ENCODE measurements around the gene UNC5A.

UNC5A gene

DNA sequence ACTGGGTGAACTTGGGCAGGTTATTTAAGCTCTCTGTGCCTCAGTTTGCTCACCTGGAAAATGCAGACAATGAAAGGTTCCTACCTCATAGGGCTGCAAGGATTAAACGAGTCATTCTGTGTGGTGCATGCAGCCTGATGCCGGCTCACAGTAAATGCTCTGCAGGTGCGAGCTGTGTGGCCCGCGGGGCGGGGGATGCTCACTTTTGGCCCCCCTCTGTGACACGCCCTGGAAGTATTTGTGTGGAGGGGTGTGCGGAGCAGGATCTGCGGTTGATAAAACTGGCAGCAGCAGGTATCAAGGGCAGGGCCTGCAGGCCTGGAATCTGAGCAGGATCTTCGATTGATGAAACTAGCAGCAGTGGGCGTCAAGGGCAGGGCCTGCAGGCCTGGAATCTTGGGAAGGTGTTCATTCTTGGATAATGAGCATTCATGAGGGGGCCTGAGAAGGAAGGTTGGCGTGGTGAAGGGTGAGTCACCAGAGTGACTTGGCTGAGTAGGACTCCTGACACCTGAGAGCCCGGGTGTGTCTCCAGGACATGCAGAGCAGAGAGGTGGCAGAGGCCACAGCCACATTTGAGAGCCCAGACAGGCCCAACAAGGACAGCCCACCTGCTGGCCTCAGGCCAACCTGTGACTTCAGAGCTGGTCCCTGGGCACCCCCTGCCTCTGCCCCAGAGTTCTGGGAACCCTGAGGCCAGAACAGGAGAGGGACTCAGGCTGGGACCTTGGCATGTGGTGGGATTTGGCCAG is 11.9 kb downstream of the UNC5A start:
- no peak for DNase-seq

- DNase-seq, result no peak
Observed at GRCh38 chr5:176822793-176823481, 12.6 kb downstream of the UNC5A start.

- no peak for DNase-seq
Observed at GRCh38 chr5:176823869-176824412, 13.6 kb downstream of the UNC5A start.

DNA sequence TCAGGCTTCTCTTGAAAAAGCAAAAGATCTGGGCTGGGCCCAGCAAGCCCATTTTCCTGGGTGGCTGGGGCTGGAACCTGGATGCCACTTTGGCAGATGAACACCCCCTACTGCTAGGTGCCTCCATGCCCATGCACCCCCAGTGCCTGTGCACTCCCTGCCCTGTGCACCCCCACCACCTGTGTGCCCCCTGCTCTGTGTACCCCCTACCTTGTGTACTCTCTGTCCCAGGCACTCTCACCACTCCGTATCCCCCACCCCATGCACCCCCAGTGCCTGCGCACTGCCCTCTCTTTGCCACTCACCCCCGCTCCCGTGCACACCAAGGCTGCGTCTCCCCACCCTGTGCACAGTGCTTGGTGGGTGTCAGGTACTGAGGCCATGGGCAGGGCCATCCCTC is 14.2 kb downstream of the UNC5A start:
- DNase-seq, result no peak

DNA sequence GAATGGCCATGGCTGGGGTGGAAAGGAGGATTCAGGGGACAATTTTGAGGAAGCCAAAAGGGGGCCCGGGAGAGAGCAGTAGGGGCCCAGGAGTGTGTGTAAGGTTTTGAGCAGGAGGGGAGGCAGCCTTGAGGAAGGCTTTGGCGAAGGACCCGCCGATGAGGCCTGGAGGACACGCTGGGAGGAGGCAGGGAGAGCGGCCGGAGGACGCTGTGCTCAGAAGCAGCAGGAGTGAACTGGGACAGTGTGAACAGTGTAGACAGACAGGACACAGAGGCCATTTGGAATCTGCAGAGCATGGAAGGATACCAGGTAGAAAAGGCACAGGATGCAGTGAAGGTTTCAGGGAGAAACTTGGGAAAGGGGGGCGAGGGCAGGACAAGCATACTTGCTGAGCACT is 14.9 kb downstream of the UNC5A start:
- DNase-seq, result no peak

GRCh38 chr5:176825957-176826356 is 15.6 kb downstream of the UNC5A start:
- DNase-seq, result no peak

- no peak for DNase-seq
Observed at GRCh38 chr5:176827736-176828414, 17.5 kb downstream of the UNC5A start.

DNA sequence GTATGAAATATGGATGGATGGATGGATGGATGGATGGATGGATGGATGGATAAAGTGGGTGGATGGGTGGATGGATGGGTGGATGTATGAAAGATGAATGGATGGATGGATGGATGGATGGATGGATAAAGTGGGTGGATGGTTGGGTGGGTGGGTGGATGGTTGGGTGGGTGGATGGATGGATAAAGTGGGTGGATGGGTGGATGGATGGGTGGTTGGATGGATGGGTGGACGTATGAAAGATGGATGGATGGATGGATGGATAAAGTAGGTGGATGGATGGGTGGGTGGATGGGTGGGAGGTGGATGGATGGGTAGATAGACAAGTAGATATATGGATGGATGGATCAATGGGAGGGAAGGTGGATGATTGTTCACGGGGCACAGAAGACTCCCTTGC is 19.0 kb downstream of the UNC5A start:
- no peak for DNase-seq

DNA sequence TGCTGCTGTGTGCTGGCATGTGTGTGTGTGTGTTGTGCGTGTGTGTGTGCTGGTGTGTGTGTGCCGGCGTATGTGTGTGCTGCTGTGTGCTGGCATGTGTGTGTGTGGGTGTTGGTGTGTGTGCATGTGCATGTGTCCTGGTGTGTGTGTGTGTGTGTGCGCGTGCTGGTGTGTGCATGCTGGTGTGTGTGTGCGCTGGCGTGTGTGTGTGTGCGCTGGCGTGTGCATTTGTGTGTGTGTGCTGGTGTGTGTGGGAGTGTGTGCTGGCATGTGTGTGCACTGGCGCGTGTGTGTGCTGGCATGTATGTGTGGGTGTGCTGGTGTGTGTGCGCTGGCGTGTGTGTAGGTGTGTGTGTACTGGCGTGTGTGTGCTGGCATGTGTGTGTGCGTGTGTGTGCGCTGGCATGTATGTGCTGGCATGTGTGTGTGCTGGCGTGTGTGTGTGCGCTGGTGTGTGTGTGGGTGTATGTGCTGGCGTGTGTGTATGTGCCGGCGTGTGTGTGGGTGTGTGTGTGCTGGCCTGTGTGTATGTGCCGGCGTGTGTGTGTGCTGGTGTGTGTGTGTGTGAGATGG is 20.1 kb downstream of the UNC5A start:
- no peak for DNase-seq

GRCh38 chr5:176830995-176831423 is 20.6 kb downstream of the UNC5A start:
- no peak for DNase-seq

DNA sequence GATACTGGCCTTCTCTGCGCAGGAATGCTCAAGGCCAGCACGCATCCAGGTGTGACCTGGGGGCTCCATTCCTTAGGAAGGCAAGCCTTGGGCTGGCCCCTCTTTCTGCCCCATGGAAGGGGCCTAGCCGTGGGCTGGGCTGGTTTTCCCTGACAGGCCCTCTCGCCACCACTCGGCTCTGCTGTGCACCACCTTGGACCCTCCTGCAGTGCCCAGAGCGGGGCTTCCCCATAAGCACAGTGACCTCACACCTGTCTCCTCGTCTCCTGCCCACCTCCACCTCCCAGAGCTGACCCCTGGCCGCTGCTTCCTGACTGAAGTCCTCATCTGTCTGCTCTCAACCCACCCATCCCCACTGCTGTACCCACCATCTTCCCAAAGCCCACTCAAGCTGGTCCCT is 21.1 kb downstream of the UNC5A start:
- DNase-seq, result no peak

DNA sequence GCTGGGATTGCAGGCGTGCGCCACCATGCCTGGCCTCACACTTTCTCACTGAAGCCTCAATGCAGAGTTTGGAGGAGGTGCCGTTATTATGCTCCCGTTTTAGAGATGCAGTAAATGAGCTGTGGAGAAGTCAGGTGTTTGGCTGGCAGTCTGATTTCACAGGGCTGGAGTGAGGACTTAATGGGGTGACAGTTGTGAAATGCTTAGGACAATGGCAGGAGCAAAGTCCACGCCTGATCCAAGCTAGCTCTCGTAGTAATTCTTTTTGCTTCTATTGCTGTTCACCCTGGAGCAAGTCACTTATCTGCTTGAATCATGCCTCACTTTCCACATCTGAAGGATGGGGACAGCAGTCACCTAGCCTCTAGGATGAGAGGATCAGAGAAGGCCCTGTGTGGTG is 21.8 kb downstream of the UNC5A start:
- DNase-seq, result no peak

DNA sequence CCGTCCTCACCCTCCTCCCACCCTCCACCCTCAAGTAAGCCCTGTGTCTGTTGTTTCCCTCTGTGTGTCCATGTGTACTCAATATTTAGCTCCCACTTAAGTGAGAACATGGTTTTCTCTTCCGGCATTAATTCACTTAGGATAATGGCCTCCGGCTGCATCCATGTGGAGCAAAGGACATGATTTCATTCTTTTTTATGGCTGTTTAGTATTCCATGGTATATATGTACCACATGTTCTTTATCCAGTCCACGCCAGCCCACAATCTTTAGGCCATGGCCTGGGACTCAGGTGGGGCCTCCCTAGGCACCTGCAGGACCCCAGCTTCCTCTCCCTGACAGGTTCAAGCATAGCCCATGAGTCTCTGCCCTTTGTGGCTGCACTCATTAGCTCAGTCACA is 22.9 kb downstream of the UNC5A start:
- DNase-seq, result no peak

DNA sequence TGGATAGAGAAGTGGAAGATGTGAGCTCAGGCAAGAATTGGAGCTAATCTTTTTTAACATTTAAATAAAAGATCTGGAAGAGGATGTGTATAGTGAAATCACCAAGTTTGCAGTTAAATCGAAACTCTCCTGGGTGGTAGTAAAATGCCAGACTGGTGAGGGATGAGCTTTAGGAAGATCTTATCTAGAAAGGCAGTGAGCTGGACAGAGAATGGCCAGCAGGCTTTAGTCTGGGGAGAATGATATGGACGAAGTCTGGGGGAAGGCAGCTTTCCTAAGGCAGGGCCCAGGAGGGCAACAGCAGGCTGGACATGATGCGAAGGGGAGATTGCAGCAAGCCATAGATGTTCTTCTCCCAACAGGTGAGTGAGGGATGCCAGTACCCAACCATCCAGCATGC is 25.6 kb downstream of the UNC5A start:
- no peak for DNase-seq

DNA sequence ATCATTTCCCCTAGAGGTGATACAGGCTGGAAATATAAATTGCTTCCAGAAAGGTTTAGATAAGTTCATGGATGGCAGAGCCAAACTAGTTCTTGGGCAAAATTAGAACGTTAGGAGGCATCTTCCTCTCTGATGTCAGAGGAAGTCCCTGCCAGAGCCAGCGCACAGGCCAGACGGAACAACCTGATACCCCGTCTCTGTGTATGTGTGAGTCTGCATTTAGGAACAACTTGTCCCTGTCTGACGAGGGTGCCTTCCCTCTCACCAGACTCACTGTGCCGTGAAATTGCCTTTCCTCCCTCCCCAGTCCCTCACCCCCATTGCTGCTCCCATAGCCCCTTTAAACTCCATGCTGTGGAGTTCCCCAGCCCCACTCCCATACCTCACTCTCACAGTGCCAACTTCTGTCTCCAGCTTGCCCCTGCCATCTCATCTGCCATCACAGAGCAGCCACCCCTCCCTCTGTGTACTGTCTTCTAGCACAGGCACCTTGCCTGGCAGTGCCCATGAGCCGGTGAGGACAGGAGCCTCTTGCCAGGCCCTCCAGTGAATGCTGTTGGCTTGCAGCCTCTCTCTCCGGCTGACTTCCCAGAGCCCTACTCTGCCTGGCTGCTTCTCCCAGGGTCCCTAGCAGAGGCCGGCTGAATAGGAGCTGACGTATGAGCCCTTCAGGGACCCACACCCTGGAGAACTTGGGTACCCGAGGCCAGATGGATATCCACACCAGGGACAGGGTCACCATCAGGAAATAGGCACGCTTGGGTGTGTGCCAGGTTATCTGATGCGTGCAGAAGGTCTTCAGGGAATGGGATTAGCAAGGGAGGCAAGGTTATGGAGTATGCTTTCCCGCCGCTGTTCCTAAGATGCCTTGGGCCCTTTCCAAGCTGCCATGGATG is 26.7 kb downstream of the UNC5A start:
- no peak for DNase-seq

DNA sequence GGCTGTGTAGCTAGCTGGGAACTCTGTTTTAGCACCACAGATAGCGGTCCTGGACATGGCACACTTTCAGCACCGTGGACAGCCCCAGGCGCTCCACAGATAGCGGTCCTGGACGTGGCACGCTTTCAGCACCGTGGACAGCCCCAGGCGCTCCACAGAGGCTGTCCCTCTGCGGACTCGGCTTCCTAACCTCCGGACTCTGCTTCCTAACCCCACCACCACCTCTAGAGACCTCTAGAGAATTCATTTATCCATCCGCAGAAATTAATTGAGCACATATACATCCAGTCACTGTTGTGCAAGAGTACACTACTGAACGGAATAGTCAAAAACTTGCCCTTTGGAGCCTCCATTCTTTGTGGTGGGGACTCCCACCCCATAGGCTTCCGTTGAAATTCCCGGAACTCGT is 27.4 kb downstream of the UNC5A start:
- DNase-seq, result no peak

GRCh38 chr5:176843673-176844072 is 33.3 kb downstream of the UNC5A start:
- DNase-seq, result no peak

- no peak for DNase-seq
Observed at GRCh38 chr5:176844281-176844680, 33.9 kb downstream of the UNC5A start.

DNA sequence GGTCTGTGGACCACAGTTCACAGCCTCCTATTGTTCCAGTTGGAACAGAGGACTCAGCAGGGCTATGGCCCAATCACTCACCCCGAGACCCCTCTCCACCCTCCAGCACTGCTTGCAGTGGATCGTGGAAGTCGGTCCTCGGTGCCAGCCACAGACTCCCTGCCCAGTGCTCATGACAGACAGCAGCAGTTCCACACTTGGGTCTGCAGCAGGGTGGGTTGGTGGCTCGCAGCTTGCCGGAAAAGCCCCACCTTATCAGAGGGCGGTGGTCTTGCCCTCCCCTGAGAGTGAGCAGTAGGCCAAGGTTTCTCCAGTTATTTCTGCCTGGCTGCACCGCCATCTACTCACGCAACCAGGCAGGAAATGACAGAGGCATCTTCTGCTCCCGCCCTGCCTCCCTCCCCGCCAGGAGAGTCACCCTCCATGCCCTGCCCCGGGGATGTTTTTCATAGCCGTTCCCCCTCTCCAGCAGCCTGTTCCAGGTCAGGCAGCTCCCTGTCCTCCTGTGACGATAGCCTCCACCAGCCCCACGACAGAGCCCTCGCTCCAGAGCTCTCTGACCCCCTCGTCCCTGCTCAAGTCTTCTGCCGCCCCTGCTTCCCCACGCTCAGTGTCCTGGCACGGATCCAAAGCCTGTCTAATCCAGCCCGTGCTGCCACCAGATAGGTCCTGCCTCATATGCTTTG is 34.5 kb downstream of the UNC5A start:
- no peak for DNase-seq

DNA sequence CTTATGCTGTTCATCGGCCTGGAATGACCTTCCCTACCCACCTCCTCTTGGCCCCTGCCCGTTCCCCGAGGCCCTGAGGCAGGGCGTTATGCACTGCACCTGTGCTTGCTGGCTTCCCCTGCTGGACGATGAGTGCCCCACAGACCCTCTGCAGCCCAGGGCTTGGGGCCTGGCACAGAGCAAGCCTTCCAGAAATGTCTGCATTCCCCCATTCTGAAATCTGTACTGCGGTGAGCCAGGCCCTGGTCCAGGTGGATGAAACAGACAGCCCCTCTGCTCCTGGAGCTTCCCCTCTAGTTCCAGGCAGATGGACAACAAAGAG is 35.0 kb downstream of the UNC5A start:
- no peak for DNase-seq

DNA sequence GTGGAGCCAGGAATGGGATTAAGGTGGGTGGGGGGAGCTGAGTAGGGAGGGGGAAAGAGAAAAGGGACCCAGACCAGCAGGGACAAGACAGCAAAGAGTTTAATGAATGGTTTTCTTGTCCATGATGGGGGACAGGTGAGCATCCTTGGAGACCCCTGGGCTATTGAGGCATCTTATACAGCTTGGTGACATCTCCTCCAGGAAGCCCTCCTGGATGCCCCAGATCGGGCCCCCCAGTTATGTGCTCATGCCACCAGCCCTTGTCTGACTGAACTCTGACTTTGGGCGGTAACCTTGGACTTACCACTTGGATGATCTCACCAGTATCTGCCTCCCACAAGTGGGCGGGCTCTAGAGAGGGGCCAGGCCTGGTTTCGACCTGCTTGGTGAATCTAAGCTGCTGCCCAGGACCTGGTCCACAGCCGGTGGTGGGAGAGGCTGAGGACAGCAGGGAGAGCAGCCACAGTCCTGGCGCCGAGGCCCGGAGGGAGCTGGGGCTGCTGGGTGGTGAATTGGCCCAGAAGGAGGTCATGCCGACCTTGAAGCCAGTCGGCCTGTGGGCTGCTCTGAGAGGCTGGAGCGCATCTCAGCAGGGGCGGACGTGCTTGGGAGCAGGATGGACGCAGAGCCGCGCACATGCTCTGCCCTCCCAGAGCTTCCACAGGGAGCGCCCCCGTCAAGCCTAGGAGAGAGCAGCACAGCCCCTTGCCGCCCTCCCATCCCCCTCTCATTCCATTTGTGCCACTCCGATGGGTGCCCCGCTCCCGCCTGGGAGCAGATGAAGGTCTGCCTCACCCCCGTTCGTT is 36.2 kb downstream of the UNC5A start:
- no peak for DNase-seq

Data from SHP77 treated with DMSO at 0.1 percent for 48 hours (cell line).